Measurements from ENCODE around the gene ZNF124.

GRCh38 chr1:247156787-247157232, 15.0 kb downstream of the ZNF124 start:
- TF ChIP-seq EZH2 (IDR thresholded peaks at IDR 0.05) (no peak), MAX (IDR thresholded peaks at IDR 0.05) (no peak), CTCF (IDR thresholded peaks at IDR 0.05 in 2 of 3, conservative IDR thresholded peaks at IDR 0.05 in 1 of 3; ENCODE audit: borderline replicate concordance in 1 of 3, insufficient read depth in 1 of 3, low read depth in 2 of 3, low read length in 2 of 3) (no peak), TCF7L2 (IDR thresholded peaks at IDR 0.05; ENCODE audit: borderline replicate concordance, extremely low read depth, insufficient read depth, insufficient read length) (no peak), SRF (IDR thresholded peaks at IDR 0.05; ENCODE audit: low read depth) (no peak), POLR2A (IDR thresholded peaks at IDR 0.05; ENCODE audit: borderline replicate concordance, extremely low read depth, insufficient read depth, insufficient read length) (no peak)
